GM21619 (cell line): ENCODE data around the gene SMO.
"Not testable (repeated sequence)": the region's sequence is repeated elsewhere in the genome, so short reads cannot be mapped to it uniquely, and the experiment has no call there.

Source experiments
- ATAC-seq: cut with Tn5 transposase; IDR thresholded peaks from one replicate; pipeline ENCODE4 v1.9.1; 2021; ENCODE audit not compliant: unreplicated experiment

The SMO gene

DNA sequence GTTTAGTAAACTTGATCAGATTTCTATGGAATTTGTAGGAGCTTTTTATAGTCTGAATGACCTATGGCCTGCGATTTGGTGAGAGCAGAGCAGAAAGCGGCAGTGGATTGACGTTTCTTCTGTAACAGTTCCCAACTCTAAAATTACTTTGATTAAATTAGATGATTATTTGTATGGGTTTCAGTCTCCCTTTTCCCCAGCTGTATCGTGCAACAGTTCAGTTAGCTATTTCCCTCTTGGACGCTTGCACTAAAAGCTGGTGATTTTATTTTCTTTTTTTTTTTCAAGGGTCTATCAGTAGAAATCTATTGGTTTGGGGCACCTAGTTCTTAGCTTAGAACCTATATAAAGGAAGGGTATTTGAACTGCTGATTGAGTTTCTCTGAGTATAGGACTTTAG, 43.2 kb downstream of the SMO start:
- ATAC-seq, result no peak

DNA sequence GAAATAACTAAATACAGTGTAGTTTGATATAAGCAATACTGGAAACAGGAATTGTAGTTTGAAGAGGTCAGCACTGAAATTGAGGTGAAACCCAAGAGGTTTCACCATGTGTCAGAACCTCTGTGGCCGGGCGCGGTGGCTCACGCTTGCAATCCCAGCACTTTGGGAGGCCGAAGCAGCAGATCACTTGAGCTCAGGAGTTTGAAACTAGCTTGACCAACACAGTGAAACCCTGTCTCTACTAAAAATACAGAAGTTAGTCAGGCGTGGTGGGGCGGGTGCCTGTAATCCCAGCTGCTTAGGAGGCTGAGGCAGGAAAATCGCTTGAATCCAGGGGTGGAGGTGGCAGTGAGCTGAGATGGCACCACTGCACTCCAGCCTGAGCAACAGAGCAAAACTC, 50.1 kb downstream of the SMO start:
- ATAC-seq, result no peak

DNA sequence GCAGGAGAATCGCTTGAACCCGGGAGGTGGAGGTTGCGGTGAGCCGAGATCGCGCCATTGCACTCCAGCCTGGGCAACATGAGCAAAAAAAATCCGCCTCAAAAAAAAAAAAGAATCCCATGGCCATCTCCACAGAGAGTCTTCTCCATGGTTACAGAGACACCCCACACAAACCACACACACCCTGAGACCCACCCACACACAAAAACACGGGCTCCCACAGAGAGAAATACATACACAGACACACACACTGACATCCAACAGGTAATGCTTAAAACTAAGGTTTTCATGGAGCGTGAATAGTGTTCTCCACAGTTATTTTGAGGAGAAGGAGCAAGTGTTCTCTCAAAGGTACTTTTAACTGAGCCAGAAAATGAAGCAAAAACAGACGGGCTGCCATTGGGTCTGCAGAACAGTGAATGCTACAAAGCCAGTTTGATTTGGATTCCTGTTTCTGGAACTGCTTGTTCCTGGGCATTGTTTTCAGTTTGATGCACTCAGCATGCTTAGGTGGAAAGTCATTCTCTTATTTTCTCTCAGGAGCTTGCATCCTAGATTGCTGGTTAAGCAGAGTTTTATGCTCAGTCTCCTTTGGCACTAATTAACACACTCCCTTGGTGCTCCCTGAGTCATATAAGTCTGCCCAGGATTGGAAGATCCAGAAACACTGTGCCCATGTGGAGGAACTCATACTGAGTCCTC, 51.8 kb downstream of the SMO start:
- ATAC-seq, result no peak

DNA sequence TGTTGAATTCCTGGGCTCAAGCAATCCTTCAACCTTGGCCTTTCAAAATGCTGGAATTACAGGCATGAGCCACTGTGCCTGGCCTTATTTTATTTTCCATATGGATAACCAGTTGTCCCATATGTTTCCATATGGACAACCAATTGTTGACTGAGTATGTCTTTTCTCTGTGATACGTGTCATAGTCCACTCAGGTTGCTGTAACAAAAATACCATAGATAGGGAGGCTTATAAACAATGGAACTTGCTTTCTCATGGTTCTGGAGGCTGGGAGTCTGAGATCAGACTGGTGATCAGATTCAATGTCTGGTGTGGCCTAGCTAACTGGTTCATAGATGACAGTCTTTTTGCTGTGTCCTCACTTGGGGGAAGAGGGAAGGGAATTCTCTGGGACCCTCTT, 55.8 kb downstream of the SMO start:
- ATAC-seq, result no peak

DNA sequence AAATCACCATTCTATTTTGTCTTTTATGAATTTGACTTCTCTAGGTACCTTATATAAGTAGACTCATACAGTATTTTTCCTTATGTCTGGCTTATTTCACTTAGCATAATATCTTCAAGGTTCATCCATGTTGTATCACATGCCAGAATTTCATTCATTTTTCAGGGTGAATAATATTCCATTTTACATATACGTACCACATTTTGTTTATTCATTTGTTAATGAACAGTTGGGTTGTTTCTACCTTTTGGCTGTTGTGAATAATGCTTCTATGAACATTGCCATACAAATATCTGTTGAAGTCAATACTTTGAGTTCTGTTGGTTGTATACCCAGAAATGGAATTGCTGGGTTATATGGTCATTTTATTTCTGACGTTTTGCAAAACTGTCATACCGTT, 57.1 kb downstream of the SMO start:
- no peak for ATAC-seq

DNA sequence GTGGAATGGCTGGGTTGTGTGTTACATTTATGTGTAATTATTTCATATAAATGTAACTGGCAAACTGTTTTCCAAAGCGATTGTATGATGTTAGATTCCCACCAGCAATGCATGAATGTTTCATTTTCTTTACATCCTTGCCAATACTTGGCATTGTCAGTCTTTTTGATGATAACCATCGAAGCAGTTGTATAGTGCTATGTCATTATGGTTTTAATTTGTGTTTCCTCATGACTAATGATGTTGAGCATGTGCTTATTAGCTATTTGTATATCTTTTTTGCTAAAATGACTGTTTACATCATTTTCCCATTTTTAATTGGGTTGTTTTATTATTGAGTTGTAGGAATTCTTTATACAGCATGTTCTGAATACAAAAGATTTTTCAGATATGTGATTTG, 58.7 kb downstream of the SMO start:
- ATAC-seq, result no peak

DNA sequence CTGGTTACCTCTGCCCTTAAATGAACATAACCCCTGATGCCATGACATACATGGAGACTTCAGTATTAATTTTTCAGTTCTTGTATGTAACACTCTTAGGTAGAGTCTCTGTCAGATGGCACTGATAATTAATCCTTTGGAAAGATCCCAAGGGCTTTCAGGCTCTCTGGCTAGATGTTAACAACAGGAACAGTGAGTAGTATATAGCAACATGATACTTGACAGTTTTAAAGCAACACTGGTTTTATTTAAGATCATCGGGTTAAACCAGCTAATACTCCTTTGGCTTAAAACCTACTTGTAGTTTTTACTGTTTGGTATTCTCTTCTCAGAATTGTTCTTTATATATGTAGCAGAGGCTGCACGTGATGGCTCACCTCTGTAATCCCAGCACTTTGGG, 63.7 kb downstream of the SMO start:
- ATAC-seq, result no peak

DNA sequence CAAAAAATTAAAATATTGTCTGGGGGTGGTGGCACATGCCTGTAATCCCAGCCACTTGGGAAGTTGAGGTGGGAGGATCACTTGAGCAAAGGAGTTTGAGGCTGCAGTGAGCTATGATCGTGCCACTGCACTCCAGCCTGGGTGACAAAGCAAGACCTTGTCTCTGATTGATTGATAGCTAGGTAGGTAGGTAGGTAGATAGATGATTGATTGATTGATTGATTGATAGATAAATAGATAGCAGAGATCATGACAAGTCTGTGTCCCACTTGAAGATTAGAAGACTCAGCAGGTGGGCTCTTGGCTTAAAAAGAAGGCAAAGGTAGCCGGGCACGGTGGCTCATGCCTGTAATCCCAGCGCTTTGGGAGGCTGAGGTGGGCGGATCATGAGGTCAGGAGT, 64.2 kb downstream of the SMO start:
- not testable (repeated sequence) for ATAC-seq

DNA sequence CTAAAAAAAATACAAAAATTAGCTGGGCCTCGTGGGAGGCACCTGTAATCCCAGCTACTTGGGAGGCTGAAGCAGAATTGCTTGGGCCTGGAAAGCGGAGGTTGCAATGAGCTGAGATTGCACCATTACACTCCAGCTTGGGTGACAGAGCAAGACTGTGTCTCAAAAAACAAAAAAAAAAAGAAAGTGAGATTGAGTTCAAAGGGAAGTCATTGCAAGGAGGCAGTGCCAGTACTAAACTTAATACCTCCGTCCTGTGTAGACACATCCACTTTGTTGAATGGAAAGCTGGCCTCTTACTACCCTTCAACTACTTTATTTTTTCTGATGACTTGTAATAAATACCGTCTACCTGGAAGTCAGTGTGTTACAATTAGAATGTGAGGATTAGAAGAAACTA, 67.4 kb downstream of the SMO start:
- no peak for ATAC-seq

DNA sequence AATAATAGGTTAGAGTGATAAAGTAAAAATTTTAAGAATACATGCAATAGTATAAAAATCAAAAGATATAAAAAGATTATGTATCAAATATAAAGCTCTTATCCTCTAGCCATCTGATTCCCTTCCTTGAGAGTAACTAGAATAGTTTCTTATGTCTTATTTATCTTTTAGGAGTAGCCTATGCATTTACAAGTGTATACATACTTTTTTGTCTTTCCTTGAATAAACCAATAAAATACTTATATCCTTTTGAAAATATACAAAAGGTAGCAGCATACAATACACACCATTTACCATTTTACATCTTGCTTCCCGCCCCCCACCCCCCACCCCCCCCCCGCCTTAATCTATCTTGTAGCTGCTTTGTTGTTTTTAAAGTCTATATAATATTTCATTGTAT, 67.8 kb downstream of the SMO start:
- no peak for ATAC-seq

DNA sequence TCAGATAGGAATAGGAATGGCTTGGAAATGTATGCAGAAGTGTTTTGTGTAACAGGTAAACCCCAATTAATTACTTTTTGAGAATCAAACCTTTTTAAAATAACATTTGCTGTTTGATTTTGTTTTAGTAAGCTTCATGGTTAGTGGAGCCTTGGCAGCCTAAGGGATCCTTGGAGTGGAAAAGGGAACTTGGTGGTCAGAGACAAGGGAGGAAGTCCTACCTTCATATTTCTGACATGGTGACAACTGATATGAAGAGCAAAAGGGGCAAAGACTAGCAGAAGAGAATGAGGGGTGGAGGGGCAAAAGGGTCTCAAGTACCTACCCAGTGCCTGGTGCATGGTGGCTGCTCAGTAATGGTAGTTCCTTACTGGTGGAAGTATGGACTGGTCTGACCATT, 68.7 kb downstream of the SMO start:
- ATAC-seq, result no peak

DNA sequence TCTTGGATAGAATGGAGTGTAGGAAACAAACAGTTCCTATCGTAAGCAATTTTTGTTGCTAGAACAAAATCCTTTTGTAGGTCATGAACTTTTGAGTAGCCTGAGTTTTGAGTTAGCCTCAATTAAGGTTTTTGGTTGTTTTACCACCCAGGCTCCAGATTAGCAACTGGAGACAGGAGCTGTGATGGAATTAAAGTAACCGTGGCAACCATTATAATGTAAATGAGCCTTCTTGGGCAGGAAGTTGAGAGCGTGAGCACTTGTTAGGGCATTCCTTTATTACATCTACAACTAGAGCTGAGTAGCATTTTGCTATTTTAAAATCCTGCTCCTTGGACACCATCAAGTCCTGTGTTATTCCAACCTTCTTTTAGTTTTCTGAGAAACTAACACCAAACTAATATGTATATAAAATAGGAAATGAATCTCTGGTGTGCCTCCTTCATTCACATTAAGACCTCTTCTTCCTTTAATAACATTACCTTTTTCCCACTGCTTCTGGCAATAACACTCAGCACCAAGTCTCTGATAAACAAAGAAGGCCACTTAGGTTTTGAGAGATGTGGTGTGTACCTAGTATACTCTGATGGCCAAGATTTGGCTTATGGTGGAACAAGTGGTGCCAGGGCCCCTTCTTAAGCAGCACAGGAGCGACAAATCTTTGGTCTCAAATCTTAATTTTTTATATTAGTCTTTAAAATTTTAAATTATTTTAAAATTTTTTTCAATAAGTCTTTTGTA, 70.4 kb downstream of the SMO start:
- ATAC-seq, result no peak

DNA sequence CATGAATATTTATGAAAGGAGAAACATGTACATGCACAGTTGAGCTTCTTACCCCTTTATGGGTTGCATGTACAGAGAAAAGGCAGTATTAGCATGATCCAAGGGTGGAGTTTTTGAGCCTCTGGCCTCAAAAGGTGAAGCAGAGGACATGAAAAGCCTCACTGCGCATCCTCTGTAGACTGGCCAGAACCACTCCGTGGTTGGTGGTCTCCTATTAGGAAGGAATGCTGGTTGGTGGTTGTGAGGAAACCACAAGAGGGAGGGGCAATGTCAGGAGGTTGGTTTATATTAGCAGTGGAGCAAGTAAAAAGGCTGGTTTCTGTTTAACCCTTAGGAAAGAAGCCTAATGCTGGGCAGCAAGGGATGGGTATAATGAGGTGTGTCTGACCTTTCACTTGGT, 73.9 kb downstream of the SMO start:
- no peak for ATAC-seq
